ENCODE measurements around the gene ACSBG1.

DNA sequence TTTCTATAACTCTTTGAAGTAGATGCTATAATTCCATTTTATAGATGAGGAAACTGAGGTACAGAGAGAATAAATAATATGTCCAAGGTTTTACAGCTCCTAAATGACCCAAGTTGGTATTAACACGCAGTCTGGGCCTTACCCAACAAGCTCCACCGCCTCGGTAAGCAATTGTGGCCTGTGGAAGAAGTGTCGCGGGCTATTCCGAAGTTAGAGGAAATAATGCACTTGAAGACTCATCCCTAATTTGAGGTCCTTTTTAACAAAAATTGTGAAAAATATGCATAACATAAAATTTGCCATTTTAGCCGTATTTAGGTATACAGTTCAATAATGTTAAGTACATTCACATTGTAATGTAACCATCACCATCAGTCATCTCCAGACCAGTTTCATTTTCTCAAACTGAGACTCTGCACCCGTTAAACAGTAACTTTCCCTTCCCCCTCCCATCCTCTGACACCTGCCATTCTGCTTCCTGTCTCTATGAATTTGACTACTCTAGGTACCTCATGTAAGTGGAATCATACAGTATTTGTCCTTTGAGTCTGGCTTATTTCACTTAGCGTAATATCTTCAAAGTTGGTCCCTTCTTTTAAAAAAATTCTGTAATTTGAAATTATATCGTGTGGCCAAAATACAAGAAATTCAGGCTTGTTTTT, 67.0 kb downstream of the ACSBG1 start:
- TF ChIP-seq, protein P1, sequence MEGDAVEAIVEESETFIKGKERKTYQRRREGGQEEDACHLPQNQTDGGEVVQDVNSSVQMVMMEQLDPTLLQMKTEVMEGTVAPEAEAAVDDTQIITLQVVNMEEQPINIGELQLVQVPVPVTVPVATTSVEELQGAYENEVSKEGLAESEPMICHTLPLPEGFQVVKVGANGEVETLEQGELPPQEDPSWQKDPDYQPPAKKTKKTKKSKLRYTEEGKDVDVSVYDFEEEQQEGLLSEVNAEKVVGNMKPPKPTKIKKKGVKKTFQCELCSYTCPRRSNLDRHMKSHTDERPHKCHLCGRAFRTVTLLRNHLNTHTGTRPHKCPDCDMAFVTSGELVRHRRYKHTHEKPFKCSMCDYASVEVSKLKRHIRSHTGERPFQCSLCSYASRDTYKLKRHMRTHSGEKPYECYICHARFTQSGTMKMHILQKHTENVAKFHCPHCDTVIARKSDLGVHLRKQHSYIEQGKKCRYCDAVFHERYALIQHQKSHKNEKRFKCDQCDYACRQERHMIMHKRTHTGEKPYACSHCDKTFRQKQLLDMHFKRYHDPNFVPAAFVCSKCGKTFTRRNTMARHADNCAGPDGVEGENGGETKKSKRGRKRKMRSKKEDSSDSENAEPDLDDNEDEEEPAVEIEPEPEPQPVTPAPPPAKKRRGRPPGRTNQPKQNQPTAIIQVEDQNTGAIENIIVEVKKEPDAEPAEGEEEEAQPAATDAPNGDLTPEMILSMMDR (IDR thresholded peaks at IDR 0.05; ENCODE audit: insufficient read depth, low read length): no peak
- no peak for TF ChIP-seq GABPA (IDR thresholded peaks at IDR 0.05; ENCODE audit: low read depth)
- no peak for TF ChIP-seq POLR2AphosphoS5 (IDR thresholded peaks at IDR 0.05; ENCODE audit: low read depth)
- TF ChIP-seq SPI1 (IDR thresholded peaks at IDR 0.05; ENCODE audit: borderline replicate concordance, low read depth): no peak
- TF ChIP-seq, protein P2, sequence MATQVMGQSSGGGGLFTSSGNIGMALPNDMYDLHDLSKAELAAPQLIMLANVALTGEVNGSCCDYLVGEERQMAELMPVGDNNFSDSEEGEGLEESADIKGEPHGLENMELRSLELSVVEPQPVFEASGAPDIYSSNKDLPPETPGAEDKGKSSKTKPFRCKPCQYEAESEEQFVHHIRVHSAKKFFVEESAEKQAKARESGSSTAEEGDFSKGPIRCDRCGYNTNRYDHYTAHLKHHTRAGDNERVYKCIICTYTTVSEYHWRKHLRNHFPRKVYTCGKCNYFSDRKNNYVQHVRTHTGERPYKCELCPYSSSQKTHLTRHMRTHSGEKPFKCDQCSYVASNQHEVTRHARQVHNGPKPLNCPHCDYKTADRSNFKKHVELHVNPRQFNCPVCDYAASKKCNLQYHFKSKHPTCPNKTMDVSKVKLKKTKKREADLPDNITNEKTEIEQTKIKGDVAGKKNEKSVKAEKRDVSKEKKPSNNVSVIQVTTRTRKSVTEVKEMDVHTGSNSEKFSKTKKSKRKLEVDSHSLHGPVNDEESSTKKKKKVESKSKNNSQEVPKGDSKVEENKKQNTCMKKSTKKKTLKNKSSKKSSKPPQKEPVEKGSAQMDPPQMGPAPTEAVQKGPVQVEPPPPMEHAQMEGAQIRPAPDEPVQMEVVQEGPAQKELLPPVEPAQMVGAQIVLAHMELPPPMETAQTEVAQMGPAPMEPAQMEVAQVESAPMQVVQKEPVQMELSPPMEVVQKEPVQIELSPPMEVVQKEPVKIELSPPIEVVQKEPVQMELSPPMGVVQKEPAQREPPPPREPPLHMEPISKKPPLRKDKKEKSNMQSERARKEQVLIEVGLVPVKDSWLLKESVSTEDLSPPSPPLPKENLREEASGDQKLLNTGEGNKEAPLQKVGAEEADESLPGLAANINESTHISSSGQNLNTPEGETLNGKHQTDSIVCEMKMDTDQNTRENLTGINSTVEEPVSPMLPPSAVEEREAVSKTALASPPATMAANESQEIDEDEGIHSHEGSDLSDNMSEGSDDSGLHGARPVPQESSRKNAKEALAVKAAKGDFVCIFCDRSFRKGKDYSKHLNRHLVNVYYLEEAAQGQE (IDR thresholded peaks at IDR 0.05; ENCODE audit: insufficient replicate concordance, low read depth): no peak

All from HL-60 (cell line).